ENCODE results near the gene PLXND1. TPM values are rescaled to one million over a fixed set of nuclear protein-coding genes. Genes with fewer than 3 reads are reported as not detected.
"Not testable (repeated sequence)": the region's sequence is repeated elsewhere in the genome, so short reads cannot be mapped to it uniquely, and the experiment has no call there.

The PLXND1 gene
- total RNA-seq, 1 experiment from 2014 or later = 126 TPM

DNA sequence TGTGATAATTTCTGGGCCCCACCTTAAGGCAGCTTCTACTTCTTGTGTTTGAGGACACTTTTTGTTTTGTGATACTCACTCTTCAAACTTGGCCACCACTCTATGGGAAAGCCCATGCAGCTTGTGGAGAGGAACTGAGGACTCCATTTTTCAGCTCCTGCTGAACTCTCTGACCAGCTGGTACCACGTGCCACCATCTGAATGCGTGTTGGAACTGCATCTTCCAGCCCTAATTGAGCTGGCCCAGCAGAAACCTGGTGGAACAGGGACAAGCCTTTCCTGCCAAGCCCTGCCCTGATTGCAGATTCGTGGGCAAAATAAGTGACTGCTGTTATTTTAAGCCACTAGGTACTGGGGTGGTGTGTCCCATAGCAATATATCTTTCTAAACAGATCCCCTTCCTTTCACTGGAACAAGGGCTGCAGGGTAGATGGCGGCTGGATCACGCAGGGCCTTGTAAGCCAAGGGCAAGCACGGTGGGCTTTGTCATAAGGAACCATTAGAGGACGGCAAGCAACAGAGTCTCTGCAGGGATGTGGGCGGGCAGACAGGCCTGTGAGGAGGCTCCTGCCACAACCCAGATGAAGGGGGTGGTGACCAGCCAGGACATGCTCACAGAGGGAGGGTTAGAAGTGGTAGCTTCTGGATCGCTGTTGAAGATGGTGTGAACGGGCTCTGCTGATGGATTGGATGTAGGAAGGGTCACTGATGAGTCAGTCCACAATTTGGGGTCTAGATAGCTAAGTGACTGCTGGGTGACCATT lies 54.0 kb downstream of the PLXND1 start:
- DNase-seq (ENCODE audit: low read depth) = no peak

DNA sequence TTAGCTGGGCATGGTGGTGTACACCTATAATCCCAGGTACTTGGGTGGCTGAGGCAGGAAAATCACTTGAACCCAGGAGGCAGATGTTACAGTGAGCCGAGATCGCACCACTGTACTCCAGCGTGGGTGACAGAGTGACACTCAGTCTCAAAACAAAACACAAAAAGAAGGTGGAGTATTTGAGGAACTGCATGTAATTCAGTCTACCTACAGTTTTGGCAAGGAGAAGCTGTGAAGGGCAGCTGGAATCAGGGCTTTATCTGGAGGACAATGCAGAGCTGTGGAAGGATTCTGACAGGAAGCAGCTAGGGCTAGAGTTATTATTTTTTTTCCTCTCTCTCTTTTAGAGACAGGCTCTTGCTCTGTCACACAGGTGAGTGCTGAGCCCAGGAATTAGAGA lies 56.7 kb downstream of the PLXND1 start:
- no peak for DNase-seq (ENCODE audit: low read depth)

DNA sequence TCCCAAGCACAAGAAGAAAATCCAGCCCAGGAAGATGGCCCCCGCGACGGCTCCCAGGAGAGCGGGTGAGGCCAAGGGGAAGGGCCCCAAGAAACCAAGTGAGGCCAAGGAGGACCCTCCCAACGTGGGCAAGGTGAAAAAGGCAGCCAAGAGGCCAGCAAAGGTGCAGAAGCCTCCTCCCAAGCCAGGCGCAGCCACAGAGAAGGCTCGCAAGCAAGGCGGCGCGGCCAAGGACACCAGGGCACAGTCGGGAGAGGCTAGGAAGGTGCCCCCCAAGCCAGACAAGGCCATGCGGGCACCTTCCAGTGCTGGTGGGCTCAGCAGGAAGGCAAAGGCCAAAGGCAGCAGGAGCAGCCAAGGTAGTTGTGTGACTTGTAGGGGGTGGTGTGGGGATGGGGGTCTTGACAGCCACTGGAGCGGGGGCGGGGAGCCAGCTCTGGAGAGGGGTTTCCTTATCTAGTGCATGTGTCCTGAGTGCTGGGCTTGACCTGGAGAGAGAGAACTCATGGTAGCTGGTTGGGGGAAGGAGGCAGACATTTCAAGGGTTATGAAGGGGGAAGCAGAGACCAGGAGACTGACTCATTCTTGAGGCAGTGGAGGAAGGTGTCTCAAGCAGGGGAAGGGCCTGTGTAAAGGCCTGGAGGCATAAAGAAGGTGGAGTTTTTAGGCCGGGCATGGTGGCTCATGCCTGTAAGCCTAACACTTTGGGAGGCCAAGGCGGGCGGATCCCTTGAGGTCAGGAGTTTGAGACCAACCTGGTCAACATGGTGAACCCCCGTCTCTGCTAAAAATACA lies 57.3 kb downstream of the PLXND1 start:
- DNase-seq (ENCODE audit: low read depth) = peak; percentile 92

DNA sequence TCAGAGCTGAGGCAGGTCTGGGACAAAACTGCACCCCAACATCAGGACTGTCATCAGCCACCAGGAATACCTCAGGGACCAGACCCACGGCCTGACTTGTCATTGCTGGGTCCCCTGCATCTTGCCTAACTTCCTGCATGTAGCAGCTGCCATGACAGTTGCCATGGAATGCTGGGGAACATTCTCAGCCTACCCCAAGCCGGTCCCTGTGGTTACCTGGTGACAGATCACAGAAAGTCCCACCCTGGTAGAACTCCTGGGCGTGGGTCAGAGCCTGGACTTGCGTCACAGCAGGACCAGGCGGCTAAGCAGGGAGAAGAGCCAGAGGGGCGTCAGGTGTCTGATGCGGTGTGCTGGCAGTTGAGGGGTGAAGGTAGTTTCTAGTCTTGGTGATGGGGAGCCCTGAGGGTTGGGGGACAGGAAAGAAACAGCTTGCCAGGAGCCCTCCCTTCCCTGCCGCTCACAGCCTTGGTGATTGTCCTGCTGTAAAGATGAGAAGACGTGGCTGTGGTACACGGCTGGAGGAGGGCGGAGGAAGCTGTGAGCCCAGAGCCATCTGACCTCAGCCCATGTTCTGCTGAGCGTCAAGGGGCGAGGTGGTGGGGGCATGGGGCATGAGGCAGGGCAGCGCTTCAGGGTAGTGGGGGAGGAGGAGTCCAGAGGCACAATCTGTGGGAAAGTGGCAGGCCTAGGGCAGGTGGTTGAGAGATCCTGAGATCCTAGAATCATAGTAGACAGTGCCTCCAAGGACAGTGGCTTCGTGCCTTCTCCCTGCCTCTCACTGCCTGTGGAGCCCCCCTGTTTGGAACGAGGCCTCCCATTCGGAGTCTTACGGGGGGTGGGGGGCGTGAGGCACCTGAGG lies 58.1 kb downstream of the PLXND1 start:
- DNase-seq (ENCODE audit: low read depth) = no peak

DNA sequence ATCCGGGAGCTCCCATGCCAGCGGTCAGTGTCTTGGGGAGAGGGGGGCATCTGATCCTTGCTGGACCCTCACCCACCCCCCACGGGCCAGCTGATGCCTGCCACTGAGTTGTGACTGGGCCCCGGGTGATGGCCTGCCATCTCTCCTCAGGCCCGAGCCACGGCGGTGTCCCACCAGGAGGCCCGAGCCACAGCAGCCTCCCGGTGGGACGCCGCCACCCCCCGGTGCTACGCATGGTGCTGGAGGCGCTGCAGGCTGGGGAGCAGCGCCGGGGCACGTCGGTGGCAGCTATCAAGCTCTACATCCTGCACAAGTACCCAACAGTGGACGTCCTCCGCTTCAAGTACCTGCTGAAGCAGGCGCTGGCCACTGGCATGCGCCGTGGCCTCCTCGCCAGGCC lies 59.2 kb downstream of the PLXND1 start:
- DNase-seq (ENCODE audit: low read depth) = no peak

DNA sequence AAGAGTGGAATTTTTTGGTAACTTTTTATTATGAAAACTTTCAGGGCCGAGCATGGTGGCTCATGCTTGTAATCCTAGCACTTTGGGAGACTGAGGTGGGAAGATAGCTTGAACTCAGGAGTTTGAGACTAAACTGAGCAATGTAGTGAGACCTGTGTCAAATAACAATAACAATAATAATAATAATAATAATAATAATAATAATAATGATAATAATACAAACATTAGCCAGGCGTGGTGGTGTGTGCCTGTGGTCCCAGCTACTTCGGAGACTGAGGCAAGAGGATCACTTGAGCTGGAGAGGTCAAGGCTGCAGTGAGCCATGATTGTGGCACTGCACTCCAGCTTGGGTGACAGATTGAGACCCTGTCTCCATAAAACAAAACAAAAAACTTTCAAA lies 60.5 kb downstream of the PLXND1 start:
- DNase-seq (ENCODE audit: low read depth) = not testable (repeated sequence)

DNA sequence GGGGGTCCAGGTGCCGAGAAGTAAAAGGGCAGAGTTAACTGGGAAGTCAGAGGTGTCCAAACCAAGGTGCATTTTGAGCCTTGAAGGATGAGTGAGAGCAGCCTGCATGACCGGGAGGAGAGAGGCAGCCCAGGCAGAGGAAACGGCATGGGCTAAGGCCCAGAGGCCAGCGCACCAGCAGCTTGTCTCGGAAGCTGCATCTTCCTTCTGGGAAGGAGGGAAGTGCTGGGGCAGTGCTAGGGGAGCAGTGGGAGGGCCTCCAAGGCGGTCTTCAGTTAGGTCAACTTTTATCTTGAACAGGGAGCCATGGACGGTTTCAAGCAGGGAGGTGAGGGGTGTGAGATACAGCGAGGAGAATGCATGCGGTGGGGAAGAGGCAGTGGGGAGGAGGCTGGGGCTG lies 62.5 kb downstream of the PLXND1 start:
- no peak for DNase-seq (ENCODE audit: low read depth)

DNA sequence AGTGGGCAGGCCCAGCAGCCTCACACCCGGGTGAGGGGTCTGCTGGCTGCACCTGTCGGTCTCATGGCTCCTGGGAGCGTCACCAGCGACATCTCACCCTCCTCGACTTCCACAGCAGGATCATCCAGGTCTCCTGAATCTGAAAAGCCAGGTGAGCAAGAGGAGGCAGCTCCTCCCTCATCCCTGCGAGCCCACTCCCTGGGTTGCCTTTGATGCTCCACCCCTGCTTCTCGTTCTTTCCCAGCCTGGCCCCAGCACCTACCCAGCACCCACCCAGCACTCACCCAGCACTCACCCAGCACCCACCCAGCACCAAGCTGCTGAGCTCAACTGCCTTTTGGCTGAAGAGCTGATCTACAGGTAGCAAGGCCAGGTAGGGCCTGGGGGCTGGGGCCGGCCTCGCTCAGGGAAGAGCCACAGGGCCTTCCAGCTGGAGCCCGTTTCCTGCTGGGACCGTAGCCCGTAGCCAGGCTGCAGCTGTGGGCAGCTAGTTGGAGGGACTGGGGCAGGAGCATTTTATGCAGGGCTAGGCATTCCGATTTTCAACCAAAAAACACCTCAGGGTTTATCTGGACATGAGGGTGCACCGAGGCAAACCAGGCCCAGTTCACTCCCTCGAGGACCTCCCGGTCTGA lies 63.2 kb downstream of the PLXND1 start, which contains the start of gene H1-8:
TSS of gene H1-8 (plus strand) at position 20 of the 635 bp plus-strand sequence. CDS start at position 64, 44 bp downstream.
- DNase-seq (ENCODE audit: low read depth) = no peak

DNA sequence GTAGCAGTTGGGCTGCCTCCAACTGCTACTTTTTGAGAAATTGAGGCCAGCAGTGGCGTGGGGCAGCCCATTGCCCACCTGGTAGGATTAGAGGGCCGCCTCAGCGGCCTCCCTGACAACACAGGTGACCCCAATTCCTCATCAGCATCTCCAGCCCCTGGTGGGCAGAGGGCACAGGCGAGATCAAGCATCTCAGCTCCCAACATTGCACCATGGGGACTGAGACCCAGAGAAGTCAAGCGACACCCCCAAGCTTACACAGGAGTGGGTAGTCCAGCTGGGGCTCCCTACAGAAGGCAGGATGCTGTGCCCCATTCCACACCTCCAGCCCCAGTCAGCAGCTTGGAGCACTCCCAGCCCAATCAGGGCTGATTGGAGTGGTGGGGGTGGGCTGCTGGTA lies 63.7 kb downstream of the PLXND1 start:
- DNase-seq (ENCODE audit: low read depth) = no peak

DNA sequence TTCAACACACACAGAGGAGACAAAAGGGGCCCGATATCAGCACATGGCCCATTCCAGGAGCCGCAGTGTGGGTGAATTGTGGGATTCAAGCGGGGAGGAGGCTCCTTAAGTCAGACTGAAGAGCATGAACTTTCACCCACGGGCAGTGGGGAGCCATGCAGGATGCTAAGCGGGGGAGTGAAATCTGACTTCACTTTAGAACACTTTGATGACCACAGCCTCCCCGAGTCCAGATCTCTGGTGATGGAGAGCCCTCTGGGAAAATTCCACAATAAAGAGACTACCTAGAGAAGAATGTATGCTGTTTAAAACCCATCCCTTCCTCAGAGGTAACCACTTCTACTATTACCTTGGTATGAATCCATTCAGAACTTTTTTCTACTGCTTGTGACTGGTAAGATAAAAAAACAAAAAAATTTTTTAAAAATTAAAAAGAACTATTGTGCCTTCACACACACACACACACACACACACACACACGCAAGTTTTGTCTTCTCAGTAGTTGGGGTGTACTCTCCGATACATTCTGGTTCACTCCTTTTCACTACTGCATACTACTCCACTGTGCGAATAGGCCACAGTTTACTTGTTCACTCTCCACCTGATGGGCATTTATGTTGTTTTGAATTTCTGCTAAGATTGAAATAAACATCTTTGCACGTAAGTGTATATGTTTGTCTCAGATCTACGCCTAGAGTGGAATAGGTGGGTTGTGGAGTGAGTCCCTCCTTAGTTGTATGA lies 65.5 kb downstream of the PLXND1 start:
- no peak for DNase-seq (ENCODE audit: low read depth)

DNA sequence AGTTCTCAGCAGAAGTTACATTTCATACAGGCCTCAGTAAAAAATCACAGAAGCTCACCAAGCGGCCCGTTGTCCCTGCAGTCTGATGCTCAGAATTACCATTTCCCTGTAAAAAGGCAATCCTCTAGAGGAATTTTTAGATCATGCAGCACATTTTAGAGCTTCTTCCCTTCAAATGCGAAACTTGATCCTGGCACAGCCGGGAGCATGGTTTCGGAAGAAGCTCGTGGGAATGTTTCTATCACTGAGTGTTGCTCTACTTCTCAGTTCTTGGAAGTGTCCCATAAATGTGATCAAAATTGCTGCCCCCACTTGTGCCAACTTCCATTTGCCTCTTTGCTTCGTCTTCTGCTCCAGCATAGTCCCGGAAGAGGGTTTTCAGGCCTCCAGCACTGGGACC lies 67.3 kb downstream of the PLXND1 start:
- no peak for DNase-seq (ENCODE audit: low read depth)

DNA sequence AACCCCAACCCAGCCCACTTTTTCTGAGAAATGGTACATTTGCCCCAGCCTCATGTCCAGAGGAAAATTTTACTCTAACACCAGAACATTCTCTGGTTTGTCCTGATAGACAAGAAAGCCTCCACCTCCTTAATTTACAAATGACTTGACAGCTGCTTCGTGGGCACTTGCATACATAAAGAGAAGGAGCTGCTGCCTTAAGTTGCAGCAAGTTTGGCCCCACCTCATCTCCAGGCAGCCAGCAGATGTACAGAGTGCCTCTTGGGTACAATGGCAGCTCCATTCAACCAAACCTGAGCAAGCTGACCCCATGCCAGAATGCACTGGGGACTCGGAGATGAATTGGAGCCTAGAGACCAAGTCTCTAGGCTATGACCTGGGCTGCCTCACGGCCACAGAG lies 69.7 kb downstream of the PLXND1 start:
- no peak for DNase-seq (ENCODE audit: low read depth)

DNA sequence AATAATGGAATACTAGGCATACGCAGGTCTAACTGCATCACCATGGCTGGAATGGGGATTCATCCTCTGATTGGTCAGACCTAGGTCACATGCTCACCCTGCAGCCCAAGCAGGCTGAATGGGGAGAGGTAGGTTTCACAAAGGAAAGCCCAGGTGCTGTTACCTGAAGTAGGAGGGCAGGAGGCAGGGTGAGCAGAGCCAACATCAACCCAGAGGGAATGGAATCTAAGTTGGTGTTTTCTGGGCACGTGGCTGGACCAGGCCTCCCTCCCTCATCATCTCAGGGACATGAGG lies 70.2 kb downstream of the PLXND1 start:
- DNase-seq (ENCODE audit: low read depth) = no peak

DNA sequence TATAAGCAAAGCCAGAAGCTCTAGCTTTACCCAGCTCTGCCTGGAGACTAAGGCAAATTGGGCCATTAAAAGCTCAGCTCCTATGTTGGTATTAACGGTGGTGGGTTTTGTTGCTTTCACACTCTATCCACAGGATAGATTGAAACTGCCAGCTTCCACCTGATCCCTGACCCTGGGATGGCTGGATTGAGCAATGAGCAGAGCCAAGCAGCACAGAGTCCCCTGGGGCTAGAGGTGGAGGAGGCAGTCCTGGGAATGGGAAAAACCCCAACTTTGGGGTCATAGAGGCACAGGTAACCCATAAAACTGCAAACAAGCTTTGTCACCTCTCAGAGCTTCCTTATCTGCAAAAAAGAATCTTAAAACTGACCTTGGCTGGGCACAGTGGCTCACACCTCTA lies 71.4 kb downstream of the PLXND1 start:
- no peak for DNase-seq (ENCODE audit: low read depth)

DNA sequence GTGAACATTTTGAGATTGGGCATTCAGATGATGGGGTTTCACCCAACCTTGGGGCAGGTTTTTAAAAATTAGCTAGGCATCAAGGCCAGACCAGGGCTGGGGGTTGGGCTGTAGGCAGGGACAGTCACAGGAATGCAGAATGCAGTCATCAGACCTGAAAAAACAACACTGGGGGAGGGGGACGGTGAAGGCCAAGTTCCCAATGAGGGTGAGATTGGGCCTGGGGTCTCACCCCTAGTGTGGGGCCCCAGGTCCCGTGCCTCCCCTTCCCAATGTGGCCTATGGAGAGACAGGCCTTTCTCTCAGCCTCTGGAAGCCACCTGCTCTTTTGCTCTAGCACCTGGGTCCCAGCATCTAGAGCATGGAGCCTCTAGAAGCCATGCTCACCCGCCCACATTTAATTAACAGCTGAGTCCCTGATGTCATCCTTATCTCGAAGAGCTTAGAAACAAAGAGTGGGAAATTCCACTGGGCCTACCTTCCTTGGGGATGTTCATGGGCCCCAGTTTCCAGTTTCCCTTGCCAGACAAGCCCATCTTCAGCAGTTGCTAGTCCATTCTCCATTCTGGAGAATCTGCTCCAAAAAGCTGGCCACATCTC lies 71.9 kb downstream of the PLXND1 start:
- DNase-seq (ENCODE audit: low read depth) = peak; percentile 13

DNA sequence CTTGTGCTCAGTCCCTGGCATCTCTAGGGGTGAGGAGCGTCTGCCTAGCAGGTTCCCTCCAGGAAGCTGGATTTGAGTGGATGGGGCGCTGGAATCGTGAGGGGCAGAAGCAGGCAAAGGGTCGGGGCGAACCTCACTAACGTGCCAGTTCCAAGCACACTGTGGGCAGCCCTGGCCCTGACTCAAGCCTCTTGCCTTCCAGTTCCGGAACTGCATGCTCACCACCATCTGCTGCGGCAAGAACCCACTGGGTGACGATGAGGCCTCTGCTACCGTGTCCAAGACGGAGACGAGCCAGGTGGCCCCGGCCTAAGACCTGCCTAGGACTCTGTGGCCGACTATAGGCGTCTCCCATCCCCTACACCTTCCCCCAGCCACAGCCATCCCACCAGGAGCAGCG lies 73.1 kb downstream of the PLXND1 start:
- DNase-seq (ENCODE audit: low read depth) = no peak

DNA sequence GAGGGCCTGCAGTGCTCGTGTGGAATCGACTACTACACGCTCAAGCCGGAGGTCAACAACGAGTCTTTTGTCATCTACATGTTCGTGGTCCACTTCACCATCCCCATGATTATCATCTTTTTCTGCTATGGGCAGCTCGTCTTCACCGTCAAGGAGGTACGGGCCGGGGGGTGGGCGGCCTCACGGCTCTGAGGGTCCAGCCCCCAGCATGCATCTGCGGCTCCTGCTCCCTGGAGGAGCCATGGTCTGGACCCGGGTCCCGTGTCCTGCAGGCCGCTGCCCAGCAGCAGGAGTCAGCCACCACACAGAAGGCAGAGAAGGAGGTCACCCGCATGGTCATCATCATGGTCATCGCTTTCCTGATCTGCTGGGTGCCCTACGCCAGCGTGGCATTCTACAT lies 74.2 kb downstream of the PLXND1 start:
- DNase-seq (ENCODE audit: low read depth) = no peak

DNA sequence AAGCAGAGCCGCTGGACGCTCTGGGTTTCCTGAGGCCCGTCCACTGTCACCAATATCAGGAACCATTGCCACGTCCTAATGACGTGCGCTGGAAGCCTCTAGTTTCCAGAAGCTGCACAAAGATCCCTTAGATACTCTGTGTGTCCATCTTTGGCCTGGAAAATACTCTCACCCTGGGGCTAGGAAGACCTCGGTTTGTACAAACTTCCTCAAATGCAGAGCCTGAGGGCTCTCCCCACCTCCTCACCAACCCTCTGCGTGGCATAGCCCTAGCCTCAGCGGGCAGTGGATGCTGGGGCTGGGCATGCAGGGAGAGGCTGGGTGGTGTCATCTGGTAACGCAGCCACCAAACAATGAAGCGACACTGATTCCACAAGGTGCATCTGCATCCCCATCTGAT lies 74.8 kb downstream of the PLXND1 start:
- DNase-seq (ENCODE audit: low read depth) = no peak

DNA sequence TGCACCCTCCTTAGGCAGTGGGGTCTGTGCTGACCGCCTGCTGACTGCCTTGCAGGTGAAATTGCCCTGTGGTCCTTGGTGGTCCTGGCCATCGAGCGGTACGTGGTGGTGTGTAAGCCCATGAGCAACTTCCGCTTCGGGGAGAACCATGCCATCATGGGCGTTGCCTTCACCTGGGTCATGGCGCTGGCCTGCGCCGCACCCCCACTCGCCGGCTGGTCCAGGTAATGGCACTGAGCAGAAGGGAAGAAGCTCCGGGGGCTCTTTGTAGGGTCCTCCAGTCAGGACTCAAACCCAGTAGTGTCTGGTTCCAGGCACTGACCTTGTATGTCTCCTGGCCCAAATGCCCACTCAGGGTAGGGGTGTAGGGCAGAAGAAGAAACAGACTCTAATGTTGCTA lies 75.7 kb downstream of the PLXND1 start:
- no peak for DNase-seq (ENCODE audit: low read depth)

DNA sequence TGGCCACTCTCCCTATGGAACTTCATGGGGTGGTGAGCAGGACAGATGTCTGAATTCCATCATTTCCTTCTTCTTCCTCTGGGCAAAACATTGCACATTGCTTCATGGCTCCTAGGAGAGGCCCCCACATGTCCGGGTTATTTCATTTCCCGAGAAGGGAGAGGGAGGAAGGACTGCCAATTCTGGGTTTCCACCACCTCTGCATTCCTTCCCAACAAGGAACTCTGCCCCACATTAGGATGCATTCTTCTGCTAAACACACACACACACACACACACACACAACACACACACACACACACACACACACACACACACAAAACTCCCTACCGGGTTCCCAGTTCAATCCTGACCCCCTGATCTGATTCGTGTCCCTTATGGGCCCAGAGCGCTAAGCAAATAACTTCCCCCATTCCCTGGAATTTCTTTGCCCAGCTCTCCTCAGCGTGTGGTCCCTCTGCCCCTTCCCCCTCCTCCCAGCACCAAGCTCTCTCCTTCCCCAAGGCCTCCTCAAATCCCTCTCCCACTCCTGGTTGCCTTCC lies 76.2 kb downstream of the PLXND1 start:
- peak; percentile 15 for DNase-seq (ENCODE audit: low read depth)
